K562 (cell line): ENCODE results near the gene CAMKV. TPM values are rescaled to one million over a fixed set of nuclear protein-coding genes. Genes with fewer than 3 reads are reported as not detected.

Experiments
- ARID2 ChIP-seq: fragments of 450-650 bp; IDR thresholded peaks from 2 replicates; pipeline ENCODE4 v1.6.1; 2017; ENCODE audit warnings: antibody characterized with exemption, mild to moderate bottlenecking
- CTBP1 ChIP-seq: fragments of 450-650 bp; IDR thresholded peaks from 2 replicates; pipeline ENCODE4 v1.6.1; 2016; ENCODE audit warnings: borderline replicate concordance
- CXXC5 ChIP-seq: fragments of 250-450 bp; sonication (Bioruptor Pico); IDR thresholded peaks from 2 replicates; pipeline ENCODE4 v1.8.0; 2022; ENCODE audit warnings: inconsistent platforms, mild to moderate bottlenecking, moderate library complexity
- EGR1 ChIP-seq: fragments of 450-650 bp; conservative IDR thresholded peaks from 2 replicates; pipeline ENCODE4 v1.6.1; 2017; ENCODE audit warnings: mild to moderate bottlenecking
- ELF1 ChIP-seq: fragments of 200-800 bp; sonication (Bioruptor generic); IDR thresholded peaks from 2 replicates; pipeline ENCODE4 v1.6.1; 2016; ENCODE audit warnings: missing genetic modification characterization, missing compliant biosample characterization
- ETV6 ChIP-seq, 3 experiments: fragments of 150-350 bp in 1 of 3; sonication (generic) in 1 of 3; formaldehyde crosslinking in 1 of 3; IDR thresholded peaks; 2 replicates each; pipeline versions ENCODE4 v1.6.1 to v1.8.0; 2014 to 2022; ENCODE audit warnings: borderline replicate concordance in 2 of 3, low read depth in 2 of 3, antibody characterized with exemption in 1 of 3, low read length in 1 of 3, mild to moderate bottlenecking in 1 of 3, missing genetic modification reagents in 1 of 3
- FOXJ3 ChIP-seq: sonication (generic); formaldehyde crosslinking; IDR thresholded peaks from 2 replicates; pipeline ENCODE4 v1.4.0; 2020; ENCODE audit warnings: mild to moderate bottlenecking, missing genetic modification reagents
- KLF6 ChIP-seq: fragments of 250-450 bp; sonication (Bioruptor Pico); IDR thresholded peaks from 2 replicates; pipeline ENCODE4 v1.4.0; 2020; ENCODE audit warnings: mild to moderate bottlenecking, moderate library complexity, borderline replicate concordance
- MBD2 ChIP-seq: sonication (generic); IDR thresholded peaks from 2 replicates; pipeline ENCODE4 v1.6.1; 2016; ENCODE audit warnings: low read depth, borderline replicate concordance
- RHOXF2B ChIP-seq: fragments of 250-450 bp; sonication (Bioruptor Pico); conservative IDR thresholded peaks from 2 replicates; pipeline ENCODE4 v1.5.1; 2021
- SMARCC2 ChIP-seq: fragments of 450-650 bp; IDR thresholded peaks from 2 replicates; pipeline ENCODE4 v1.6.1; 2017; ENCODE audit warnings: antibody characterized with exemption, moderate library complexity, mild to moderate bottlenecking, low read depth
- SMC3 ChIP-seq: conservative IDR thresholded peaks from 2 replicates; pipeline ENCODE4 v1.6.1; 2011; ENCODE audit warnings: low read depth, low read length, improper control_type of control experiment; ENCODE audit not compliant: insufficient read depth
- TAF15 ChIP-seq: fragments of 200-400 bp; formaldehyde crosslinking; IDR thresholded peaks from 2 replicates; pipeline ENCODE4 v1.6.1; 2017; ENCODE audit warnings: mild to moderate bottlenecking, low read depth, low read length, moderate library complexity
- TEAD2 ChIP-seq: fragments of 450-650 bp; IDR thresholded peaks from 2 replicates; pipeline ENCODE4 v1.6.1; 2016; ENCODE audit warnings: missing genetic modification characterization, control low read depth, missing compliant biosample characterization
- YBX1 ChIP-seq: fragments of 450-650 bp; IDR thresholded peaks from 2 replicates; pipeline ENCODE4 v1.7.1; 2016; ENCODE audit warnings: mild to moderate bottlenecking
- YY1 ChIP-seq, 3 experiments: IDR thresholded peaks; 2 replicates each; pipeline ENCODE4 v1.6.1; 2011; ENCODE audit warnings: low read length in 2 of 3, mild to moderate bottlenecking in 2 of 3, moderate library complexity in 2 of 3, borderline replicate concordance in 1 of 3, control low read depth in 1 of 3, low read depth in 1 of 3; ENCODE audit not compliant: insufficient read depth in 3 of 3, insufficient replicate concordance in 2 of 3, control insufficient read depth in 1 of 3, insufficient read length in 1 of 3; ENCODE audit errors: extremely low read depth in 1 of 3
- ZKSCAN1 ChIP-seq: fragments of 150-350 bp; IDR thresholded peaks from 2 replicates; pipeline ENCODE4 v1.6.1; 2016; ENCODE audit warnings: low read depth, low read length
- ZNF121 ChIP-seq: sonication (generic); formaldehyde crosslinking; conservative IDR thresholded peaks from 2 replicates; pipeline ENCODE4 v1.8.0; 2022; ENCODE audit warnings: missing genetic modification reagents
- ZNF699 ChIP-seq: fragments of 250-450 bp; sonication (Bioruptor Pico); IDR thresholded peaks from 2 replicates; pipeline ENCODE4 v1.8.0; 2021; ENCODE audit warnings: mild to moderate bottlenecking, moderate library complexity; ENCODE audit not compliant: insufficient replicate concordance
- ZSCAN32 ChIP-seq: fragments of 450-650 bp; formaldehyde crosslinking; IDR thresholded peaks from 2 replicates; pipeline ENCODE4 v1.4.0; 2020; ENCODE audit warnings: mild to moderate bottlenecking, moderate library complexity
- polyA plus RNA-seq, 8 experiments: library from polyadenylated mRNA; depleted of rRNA in 4 of 8; stranded (reverse) in 5 of 8; unstranded in 3 of 8; fragments of >200 nt; fragmentation: Nextera tagmentation in 2 of 8; fragmentation: Illumina TruSeq in 1 of 8; extraction: Ambion mirVana in 2 of 8; extraction: Trizol in 1 of 8; gene quantifications; 2 replicates each; pipeline versions ENCODE4 v1.2.1 to v1.2.3, GENCODE V29; 2011 to 2014; ENCODE audit warnings: inconsistent platforms in 1 of 8, missing spikeins in 1 of 8
- total RNA-seq, 7 experiments: library from RNA; depleted of rRNA in 6 of 7; stranded (reverse); fragments of >200 nt in 6 of 7; fragmentation: Illumina TruSeq in 2 of 7; extraction: Trizol in 2 of 7; gene quantifications; 2 replicates each; pipeline versions ENCODE4 v1.2.1 to v1.2.3, GENCODE V29; 2011 to 2021; ENCODE audit warnings: low replicate concordance in 1 of 7
- TF ChIP-seq, protein P1 (sequence below), 3 experiments: fragments of 200-800 bp in 1 of 3; fragments of 250-450 bp in 1 of 3; fragments of 450-650 bp in 1 of 3; sonication (Bioruptor Pico) in 1 of 3; sonication (Bioruptor generic) in 1 of 3; formaldehyde crosslinking in 1 of 3; IDR thresholded peaks; 2 replicates each; pipeline versions ENCODE4 v1.6.1 to v1.8.0; 2016 to 2022; ENCODE audit warnings: mild to moderate bottlenecking in 2 of 3, missing genetic modification characterization in 2 of 3, missing compliant biosample characterization in 1 of 3, moderate library complexity in 1 of 3
- TF ChIP-seq, protein P2 (sequence below): fragments of 250-450 bp; sonication (Bioruptor Pico); IDR thresholded peaks from 2 replicates; pipeline ENCODE4 v1.8.0; 2021; ENCODE audit warnings: borderline replicate concordance, mild to moderate bottlenecking, moderate library complexity; ENCODE audit not compliant: poor library complexity, severe bottlenecking
- TF ChIP-seq, protein P3 (sequence below): sonication (generic); formaldehyde crosslinking; IDR thresholded peaks from 2 replicates; pipeline ENCODE4 v1.8.0; 2022; ENCODE audit warnings: mild to moderate bottlenecking, missing genetic modification reagents

CAMKV gene
- total and polyA plus RNA-seq, 9 of the 15 experiments (the other 6 are each of a cell fraction or from before 2014, with no cell fraction given): 0.08 to 2.7 (median 0.79) TPM

DNA sequence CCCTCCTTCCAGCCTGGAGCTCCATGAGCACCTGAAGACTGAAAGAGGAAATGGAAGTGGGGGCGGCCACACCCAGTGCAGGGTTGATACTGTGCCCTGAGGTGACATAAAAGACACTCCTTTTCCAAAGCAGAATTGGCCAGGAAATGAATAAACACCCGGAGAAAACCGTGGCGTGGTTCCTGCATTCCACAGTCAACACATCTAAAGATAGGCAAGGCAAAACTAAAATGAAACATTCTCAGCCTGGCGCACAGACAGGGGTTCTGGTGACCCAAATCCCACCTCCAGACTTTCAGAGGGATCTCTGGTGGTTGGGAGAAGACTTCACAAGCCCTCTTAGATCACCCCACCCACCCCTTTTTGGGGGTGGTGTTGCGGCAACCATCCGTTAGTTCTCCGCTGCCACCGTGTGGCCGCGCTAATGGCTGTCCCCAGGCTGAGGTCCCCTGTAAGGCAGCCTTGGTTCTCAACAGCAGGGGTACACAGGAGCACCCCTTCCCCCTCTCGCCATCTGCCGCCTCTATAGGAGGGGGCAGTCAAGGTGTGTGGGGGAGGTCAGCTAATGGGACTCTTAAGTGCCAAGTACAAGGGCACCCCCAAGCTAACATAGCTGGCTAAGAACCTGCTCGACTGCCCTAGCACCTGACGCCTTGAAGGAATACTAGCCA is 36.5 kb upstream of the CAMKV start (continued):
- TF ChIP-seq, protein P1, sequence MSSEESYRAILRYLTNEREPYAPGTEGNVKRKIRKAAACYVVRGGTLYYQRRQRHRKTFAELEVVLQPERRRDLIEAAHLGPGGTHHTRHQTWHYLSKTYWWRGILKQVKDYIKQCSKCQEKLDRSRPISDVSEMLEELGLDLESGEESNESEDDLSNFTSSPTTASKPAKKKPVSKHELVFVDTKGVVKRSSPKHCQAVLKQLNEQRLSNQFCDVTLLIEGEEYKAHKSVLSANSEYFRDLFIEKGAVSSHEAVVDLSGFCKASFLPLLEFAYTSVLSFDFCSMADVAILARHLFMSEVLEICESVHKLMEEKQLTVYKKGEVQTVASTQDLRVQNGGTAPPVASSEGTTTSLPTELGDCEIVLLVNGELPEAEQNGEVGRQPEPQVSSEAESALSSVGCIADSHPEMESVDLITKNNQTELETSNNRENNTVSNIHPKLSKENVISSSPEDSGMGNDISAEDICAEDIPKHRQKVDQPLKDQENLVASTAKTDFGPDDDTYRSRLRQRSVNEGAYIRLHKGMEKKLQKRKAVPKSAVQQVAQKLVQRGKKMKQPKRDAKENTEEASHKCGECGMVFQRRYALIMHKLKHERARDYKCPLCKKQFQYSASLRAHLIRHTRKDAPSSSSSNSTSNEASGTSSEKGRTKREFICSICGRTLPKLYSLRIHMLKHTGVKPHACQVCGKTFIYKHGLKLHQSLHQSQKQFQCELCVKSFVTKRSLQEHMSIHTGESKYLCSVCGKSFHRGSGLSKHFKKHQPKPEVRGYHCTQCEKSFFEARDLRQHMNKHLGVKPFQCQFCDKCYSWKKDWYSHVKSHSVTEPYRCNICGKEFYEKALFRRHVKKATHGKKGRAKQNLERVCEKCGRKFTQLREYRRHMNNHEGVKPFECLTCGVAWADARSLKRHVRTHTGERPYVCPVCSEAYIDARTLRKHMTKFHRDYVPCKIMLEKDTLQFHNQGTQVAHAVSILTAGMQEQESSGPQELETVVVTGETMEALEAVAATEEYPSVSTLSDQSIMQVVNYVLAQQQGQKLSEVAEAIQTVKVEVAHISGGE (CRISPR knock-in tag; IDR thresholded peaks at IDR 0.05): no peak
- TF ChIP-seq KLF6 (CRISPR knock-in tag): no peak
- no peak for TF ChIP-seq FOXJ3 (CRISPR knock-in tag)
- TF ChIP-seq, protein P2, sequence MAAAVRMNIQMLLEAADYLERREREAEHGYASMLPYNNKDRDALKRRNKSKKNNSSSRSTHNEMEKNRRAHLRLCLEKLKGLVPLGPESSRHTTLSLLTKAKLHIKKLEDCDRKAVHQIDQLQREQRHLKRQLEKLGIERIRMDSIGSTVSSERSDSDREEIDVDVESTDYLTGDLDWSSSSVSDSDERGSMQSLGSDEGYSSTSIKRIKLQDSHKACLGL (CRISPR knock-in tag): no peak
- TF ChIP-seq CXXC5: no peak; the same call in 1 of the 2 replicates
- TF ChIP-seq ZNF121 (CRISPR knock-in tag): no peak
- TF ChIP-seq ETV6 (IDR thresholded peaks at IDR 0.05; ENCODE audit: borderline replicate concordance in 1 of 2, low read depth in 2 of 2, low read length in 1 of 2): no peak
- TF ChIP-seq ETV6 (CRISPR knock-in tag; IDR thresholded peaks at IDR 0.05; ENCODE audit: borderline replicate concordance): 0 out of 2 replicates have a peak, but pooled peaks have one; percentile 21
- TF ChIP-seq YBX1: no peak
- no peak for TF ChIP-seq TEAD2 (tag)
- TF ChIP-seq RHOXF2B (CRISPR knock-in tag): no peak
- TF ChIP-seq SMC3: peak; percentile 54; the same call in 1 of the 2 replicates
- TF ChIP-seq, protein P3, sequence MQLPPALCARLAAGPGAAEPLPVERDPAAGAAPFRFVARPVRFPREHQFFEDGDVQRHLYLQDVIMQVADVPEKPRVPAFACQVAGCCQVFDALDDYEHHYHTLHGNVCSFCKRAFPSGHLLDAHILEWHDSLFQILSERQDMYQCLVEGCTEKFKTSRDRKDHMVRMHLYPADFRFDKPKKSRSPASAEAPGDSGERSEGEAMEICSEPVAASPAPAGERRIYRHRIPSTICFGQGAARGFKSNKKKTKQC: no peak
- peak; percentile 48; the same call in 1 of the 2 replicates for TF ChIP-seq EGR1
- TF ChIP-seq ZKSCAN1: no peak
- peak; percentile 51; the same call in 1 of the 2 replicates for TF ChIP-seq ARID2
- peak; percentile 64; the same call in 1 of the 2 replicates for TF ChIP-seq CTBP1
- TF ChIP-seq SMARCC2: peak; percentile 60; the same call in 1 of the 2 replicates
- no peak for TF ChIP-seq ZSCAN32 (CRISPR knock-in tag)
- no peak for TF ChIP-seq TAF15
- no peak for TF ChIP-seq ZNF699 (CRISPR knock-in tag)
- TF ChIP-seq YY1 (IDR thresholded peaks at IDR 0.05; ENCODE audit: borderline replicate concordance in 1 of 3, control insufficient read depth in 1 of 3, extremely low read depth in 1 of 3, insufficient read depth in 3 of 3, insufficient read length in 1 of 3, insufficient replicate concordance in 2 of 3, low read depth in 1 of 3, low read length in 2 of 3): peak in 1 of 3 experiments; percentile 3
- no peak for TF ChIP-seq ELF1 (tag)
- TF ChIP-seq MBD2: no peak
